GM23338 (cell line): Measurements from ENCODE around the gene HSDL1. TPM values are rescaled to one million over a fixed set of nuclear protein-coding genes. Genes with fewer than 3 reads are reported as not detected.

ENCODE experiments used
- ATAC-seq: fragments of 200-7000 bp; cut with Tn5 transposase; 3 replicates; pipeline ENCODE4 v1.9.1; 2020
- DNase-seq: peaks from one replicate; pipeline ENCODE4 v3.0.0-alpha.2; 2015; ENCODE audit warnings: low spot score
- H2AFZ ChIP-seq: fragments of 200-600 bp; sonication (generic); 2 replicates; pipeline ENCODE4 v1.8.0; 2016; ENCODE audit warnings: antibody characterized with exemption, mild to moderate bottlenecking, moderate library complexity
- H3F3A ChIP-seq: fragments of 200-600 bp; sonication (generic); replicated peaks from 2 replicates; pipeline ENCODE4 v1.8.0; 2017; ENCODE audit warnings: antibody characterized with exemption, mixed run types, low read depth
- H3K27ac ChIP-seq: fragments of 200-600 bp; sonication (generic); 2 replicates; pipeline ENCODE4 v1.6.1; 2016; ENCODE audit warnings: low read depth
- H3K27me3 ChIP-seq: fragments of 200-600 bp; sonication (generic); 2 replicates; pipeline ENCODE4 v1.8.0; 2016; ENCODE audit warnings: mild to moderate bottlenecking, mixed run types, moderate library complexity; ENCODE audit not compliant: insufficient read depth
- H3K36me3 ChIP-seq: fragments of 200-600 bp; sonication (generic); 2 replicates; pipeline ENCODE4 v1.8.0; 2016; ENCODE audit warnings: mild to moderate bottlenecking; ENCODE audit not compliant: insufficient read depth
- H3K4me1 ChIP-seq: fragments of 200-600 bp; sonication (generic); 2 replicates; pipeline ENCODE4 v1.8.0; 2016; ENCODE audit warnings: mild to moderate bottlenecking, moderate library complexity; ENCODE audit not compliant: insufficient read depth
- H3K4me2 ChIP-seq: fragments of 200-600 bp; sonication (generic); 2 replicates; pipeline ENCODE4 v1.7.1; 2017; ENCODE audit warnings: mixed run types
- H3K4me3 ChIP-seq: fragments of 200-600 bp; sonication (generic); 2 replicates; pipeline ENCODE4 v1.6.1; 2016; ENCODE audit warnings: mixed run types
- H3K79me2 ChIP-seq: fragments of 200-600 bp; sonication (generic); replicated peaks from 2 replicates; pipeline ENCODE4 v1.8.0; 2017; ENCODE audit warnings: mild to moderate bottlenecking; ENCODE audit not compliant: insufficient read depth
- H3K9me2 ChIP-seq: fragments of 200-600 bp; sonication (generic); 2 replicates; pipeline ENCODE4 v1.8.0; 2017; ENCODE audit not compliant: insufficient read depth
- H4K20me1 ChIP-seq: fragments of 200-600 bp; sonication (generic); replicated peaks from 2 replicates; pipeline ENCODE4 v1.8.0; 2017; ENCODE audit warnings: mild to moderate bottlenecking; ENCODE audit not compliant: insufficient read depth
- H3K27ac Mint-ChIP-seq: 2 replicates; pipeline ENCODE4 v1.8.0; 2020; ENCODE audit warnings: inconsistent platforms, mild to moderate bottlenecking, moderate library complexity, mixed read lengths
- H3K27me3 Mint-ChIP-seq: 3 replicates; pipeline ENCODE4 v1.8.0; 2022; ENCODE audit warnings: low read depth, mild to moderate bottlenecking, moderate library complexity, mixed read lengths, inconsistent platforms; ENCODE audit not compliant: insufficient read depth, poor library complexity
- H3K36me3 Mint-ChIP-seq: 3 replicates; pipeline ENCODE4 v1.8.0; 2021; ENCODE audit warnings: low read depth, mild to moderate bottlenecking, inconsistent platforms, moderate library complexity, mixed read lengths
- H3K4me1 Mint-ChIP-seq: 3 replicates; pipeline ENCODE4 v1.8.0; 2020; ENCODE audit warnings: mild to moderate bottlenecking, inconsistent platforms, mixed read lengths
- H3K4me3 Mint-ChIP-seq: 3 replicates; pipeline ENCODE4 v1.8.0; 2021; ENCODE audit warnings: moderate library complexity, mild to moderate bottlenecking, inconsistent platforms, mixed read lengths
- H3K9me3 Mint-ChIP-seq: 3 replicates; pipeline ENCODE4 v1.8.0; 2020; ENCODE audit warnings: moderate library complexity, mild to moderate bottlenecking, inconsistent platforms, mixed read lengths
- CREB1 ChIP-seq: fragments of 250-450 bp; sonication (Bioruptor Pico); IDR thresholded peaks from 2 replicates; pipeline ENCODE4 v1.5.0; 2020; ENCODE audit warnings: low read depth, mild to moderate bottlenecking, moderate library complexity
- CTCF ChIP-seq, 2 experiments: fragments of 200-600 bp in 1 of 2; sonication (generic) in 1 of 2; conservative IDR thresholded peaks; 2 replicates each; pipeline versions ENCODE4 v1.5.1 to v1.6.1; 2016 to 2017; ENCODE audit warnings: antibody characterized with exemption in 2 of 2, low read depth in 2 of 2, mild to moderate bottlenecking in 2 of 2, moderate library complexity in 1 of 2
- ETS1 ChIP-seq: IDR thresholded peaks from 2 replicates; pipeline ENCODE4 v1.6.1; 2016; ENCODE audit warnings: antibody characterized with exemption
- EZH2 ChIP-seq: fragments of 200-600 bp; sonication (generic); IDR thresholded peaks from one replicate; pipeline ENCODE4 v1.8.0; 2017; ENCODE audit warnings: antibody characterized with exemption, mild to moderate bottlenecking, low read depth; ENCODE audit not compliant: unreplicated experiment
- EZH2phosphoT487 ChIP-seq: fragments of 200-600 bp; sonication (generic); IDR thresholded peaks from one replicate; pipeline ENCODE4 v1.8.1; 2018; ENCODE audit warnings: antibody characterized with exemption; ENCODE audit not compliant: unreplicated experiment
- JUNB ChIP-seq: IDR thresholded peaks from one replicate; pipeline ENCODE4 v1.6.1; 2016; ENCODE audit warnings: antibody characterized with exemption; ENCODE audit not compliant: unreplicated experiment
- NANOG ChIP-seq: IDR thresholded peaks from 2 replicates; pipeline ENCODE4 v1.6.1; 2016; ENCODE audit warnings: antibody characterized with exemption, borderline replicate concordance
- POLR2AphosphoS5 ChIP-seq: IDR thresholded peaks from 2 replicates; pipeline ENCODE4 v1.6.1; 2016; ENCODE audit warnings: antibody characterized with exemption, low read depth
- REST ChIP-seq: IDR thresholded peaks from one replicate; pipeline ENCODE4 v1.6.1; 2018; ENCODE audit warnings: antibody characterized with exemption; ENCODE audit not compliant: unreplicated experiment
- STAT1 ChIP-seq: IDR thresholded peaks from one replicate; pipeline ENCODE4 v1.6.1; 2016; ENCODE audit warnings: antibody characterized with exemption; ENCODE audit not compliant: unreplicated experiment
- ZNF114 ChIP-seq: fragments of 250-450 bp; sonication (Bioruptor Pico); IDR thresholded peaks from 2 replicates; pipeline ENCODE4 v1.5.0; 2020; ENCODE audit warnings: mild to moderate bottlenecking, moderate library complexity
- ZNF331 ChIP-seq: fragments of 250-450 bp; sonication (Bioruptor Pico); IDR thresholded peaks from 2 replicates; pipeline ENCODE4 v1.5.0; 2020; ENCODE audit warnings: low read depth, mild to moderate bottlenecking, moderate library complexity
- polyA plus RNA-seq: library from polyadenylated mRNA; unstranded; fragments of >200 nt; fragmentation: Nextera tagmentation; extraction: Ambion mirVana; gene quantifications from 2 replicates; pipeline ENCODE4 v1.2.1, GENCODE V29; 2016
- total RNA-seq: library from RNA; depleted of rRNA; stranded (reverse); fragments of >200 nt; shearing (Covaris generic); gene quantifications from 2 replicates; pipeline ENCODE4 v1.2.3, GENCODE V29; 2014

Gene HSDL1
- total and polyA plus RNA-seq, 2 experiments from 2014 or later, result 16.6 to 46.1 TPM

- no peak for TF ChIP-seq REST
- TF ChIP-seq POLR2AphosphoS5, result no peak
- no peak for TF ChIP-seq STAT1
- TF ChIP-seq ETS1, result no peak
- TF ChIP-seq CREB1 (CRISPR knock-in tag), result no peak
These were observed 40.7 kb downstream of the HSDL1 start (continued) for GRCh38 chr16:84104231-84104630.

GRCh38 chr16:84103678-84104077 is 41.3 kb downstream of the HSDL1 start:
- Histone ChIP-seq H3K4me1 (no peaks in the 10 kb centered on the region), H3K4me3 (no peak overlapping the region), H3K36me3 (peaks cover 3% of the 10 kb centered on the region; the same call in 1 of the 2 replicates), H3K4me2 (no peak overlapping the region), H3K79me2 (peaks cover 83% of the 10 kb centered on the region), H3K27me3 (no peaks in the 10 kb centered on the region), H3F3A (no peaks in the 10 kb centered on the region), H3K9me2 (no peaks in the 10 kb centered on the region), H2AFZ (no peak overlapping the region), H3K27ac (no peak overlapping the region), H4K20me1 (peaks cover 5% of the 10 kb centered on the region; the same call in 1 of the 2 replicates)
- DNase-seq, result no peak
- Mint-ChIP-seq H3K4me3 (no peak overlapping the region), H3K27me3 (peaks cover 1% of the 10 kb centered on the region), H3K4me1 (peaks cover 2% of the 10 kb centered on the region; the same call in 1 of the 3 replicates), H3K27ac (no peak overlapping the region), H3K9me3 (no peaks in the 10 kb centered on the region), H3K36me3 (peaks cover 11% of the 10 kb centered on the region)
- no peak for ATAC-seq
- TF ChIP-seq ETS1 (no peak), ZNF331 (CRISPR knock-in tag) (no peak), NANOG (no peak), POLR2AphosphoS5 (no peak), STAT1 (no peak), CTCF (conservative IDR thresholded peaks at IDR 0.05; ENCODE audit: low read depth in 2 of 2) (no peak), ZNF114 (CRISPR knock-in tag) (no peak), REST (no peak), EZH2phosphoT487 (no peak), EZH2 (no peak), CREB1 (CRISPR knock-in tag) (no peak), JUNB (no peak)
